UCSD-AML1 (cell line): Measurements from ENCODE around the gene CNTFR.
"Not testable (repeated sequence)": the region's sequence is repeated elsewhere in the genome, so short reads cannot be mapped to it uniquely, and the experiment has no call there.

Source experiments
- DNase-seq: peaks from one replicate; lab custom pipeline; 2025; ENCODE audit not compliant: unreplicated experiment; lab: John Stamatoyannopoulos, UW

The CNTFR gene

GRCh38 chr9:34589636-34590380 is at the start of gene CNTFR:
Gene CNTFR (minus strand): TSS chr9:34589724. CDS start chr9:34568981, 20,743 bp downstream.
- DNase-seq = no peak

GRCh38 chr9:34639322-34639721 is 49.8 kb upstream of the CNTFR start:
- not testable (repeated sequence) for DNase-seq

GRCh38 chr9:34638138-34638445 is 48.6 kb upstream of the CNTFR start:
- DNase-seq = no peak

GRCh38 chr9:34637356-34638137 is 48.0 kb upstream of the CNTFR start, which contains the start of gene SIGMAR1:
Gene SIGMAR1 (minus strand): TSS chr9:34637787. CDS start chr9:34637697, 90 bp downstream.
- DNase-seq = peak; percentile 94

- DNase-seq = no peak
Measured at GRCh38 chr9:34636791-34637355, 47.3 kb upstream of the CNTFR start.

- no peak for DNase-seq
Measured at GRCh38 chr9:34635556-34635955, 46.0 kb upstream of the CNTFR start.

GRCh38 chr9:34634551-34635248 is 45.2 kb upstream of the CNTFR start:
- DNase-seq = no peak

GRCh38 chr9:34633851-34634550 is 44.5 kb upstream of the CNTFR start:
- peak; percentile 60 for DNase-seq

GRCh38 chr9:34633166-34633565 is 43.6 kb upstream of the CNTFR start:
- no peak for DNase-seq

GRCh38 chr9:34630402-34631154 is 41.1 kb upstream of the CNTFR start:
- no peak for DNase-seq

GRCh38 chr9:34629491-34629808 is 39.9 kb upstream of the CNTFR start:
- no peak for DNase-seq

GRCh38 chr9:34628656-34629490 is 39.3 kb upstream of the CNTFR start, which contains the start of gene ARID3C:
Gene ARID3C (minus strand): TSS chr9:34629066. CDS start chr9:34628014, 1,052 bp downstream.
- no peak for DNase-seq

- DNase-seq = no peak
Measured at GRCh38 chr9:34627716-34628655, 38.5 kb upstream of the CNTFR start.

- DNase-seq = no peak
Measured at GRCh38 chr9:34625186-34625486, 35.6 kb upstream of the CNTFR start.

GRCh38 chr9:34624475-34625185 is 35.1 kb upstream of the CNTFR start:
- DNase-seq = no peak

- DNase-seq = no peak
Measured at GRCh38 chr9:34623374-34624235, 34.1 kb upstream of the CNTFR start.
